Left ventricle myocardium inferior (tissue), 1 donor: Measurements from ENCODE around the gene NPPB. TPM values are rescaled to one million over a fixed set of nuclear protein-coding genes. Genes with fewer than 3 reads are reported as not detected.

Experiments used
- DNase-seq: peaks from one replicate; pipeline ENCODE4 v3.0.0-alpha.2; 2020
- H3K27ac ChIP-seq: fragments of 200-600 bp; replicated peaks from 2 replicates; pipeline ENCODE4 v1.8.0; 2021
- H3K27me3 ChIP-seq: fragments of 200-600 bp; 2 replicates; pipeline ENCODE4 v1.8.0; 2021; ENCODE audit warnings: low read depth
- H3K36me3 ChIP-seq: fragments of 200-600 bp; 2 replicates; pipeline ENCODE4 v1.8.0; 2021
- H3K4me1 ChIP-seq: fragments of 200-600 bp; 2 replicates; pipeline ENCODE4 v1.8.0; 2021
- H3K4me3 ChIP-seq: fragments of 200-600 bp; 2 replicates; pipeline ENCODE4 v1.8.0; 2021; ENCODE audit warnings: mild to moderate bottlenecking, moderate library complexity
- H3K9me3 ChIP-seq: fragments of 200-600 bp; replicated peaks from 2 replicates; pipeline ENCODE4 v1.8.0; 2021
- intact Hi-C: fragments of 100-400 bp; cut with micrococcal nuclease; formaldehyde crosslinking; loops from one replicate; pipeline ENCODE4 v1.11.0; 2022
- total RNA-seq: library from RNA; stranded (reverse); fragmentation: NEBNext Ultra II Directional; extraction: Animal tissue kit (Norgen Biotek cat#: 25700); gene quantifications from one replicate; pipeline ENCODE4 v1.2.1, GENCODE V29; 2021
- TF ChIP-seq, protein P1 (sequence below): fragments of 200-600 bp; IDR thresholded peaks from 2 replicates; pipeline ENCODE4 v1.8.0; 2021; ENCODE audit warnings: antibody characterized with exemption, mild to moderate bottlenecking, borderline replicate concordance
- donor health status: DM: no; HTN: yes; CAD: no; lungs with severe emphysema.

Gene NPPB
- total RNA-seq, 1 donor from 2014 or later = 119 TPM

GRCh38 chr1:11838349-11839272, 20.1 kb downstream of the NPPB start:
- H3K27ac ChIP-seq = no peak overlapping the region
- intact Hi-C loops = loop anchor here (5.0 kb wide), 1 partner anchor 54 kb away; no protein-coding TSS in a partner anchor
- no peaks in the 10 kb centered on the region for H3K27me3 ChIP-seq
- peaks cover 22% of the 10 kb centered on the region for H3K4me1 ChIP-seq
- H3K9me3 ChIP-seq = no peaks in the 10 kb centered on the region
- peak; percentile 69 for DNase-seq
- no peak overlapping the region for H3K4me3 ChIP-seq
- H3K36me3 ChIP-seq = peaks cover 85% of the 10 kb centered on the region
- TF ChIP-seq, protein P1, sequence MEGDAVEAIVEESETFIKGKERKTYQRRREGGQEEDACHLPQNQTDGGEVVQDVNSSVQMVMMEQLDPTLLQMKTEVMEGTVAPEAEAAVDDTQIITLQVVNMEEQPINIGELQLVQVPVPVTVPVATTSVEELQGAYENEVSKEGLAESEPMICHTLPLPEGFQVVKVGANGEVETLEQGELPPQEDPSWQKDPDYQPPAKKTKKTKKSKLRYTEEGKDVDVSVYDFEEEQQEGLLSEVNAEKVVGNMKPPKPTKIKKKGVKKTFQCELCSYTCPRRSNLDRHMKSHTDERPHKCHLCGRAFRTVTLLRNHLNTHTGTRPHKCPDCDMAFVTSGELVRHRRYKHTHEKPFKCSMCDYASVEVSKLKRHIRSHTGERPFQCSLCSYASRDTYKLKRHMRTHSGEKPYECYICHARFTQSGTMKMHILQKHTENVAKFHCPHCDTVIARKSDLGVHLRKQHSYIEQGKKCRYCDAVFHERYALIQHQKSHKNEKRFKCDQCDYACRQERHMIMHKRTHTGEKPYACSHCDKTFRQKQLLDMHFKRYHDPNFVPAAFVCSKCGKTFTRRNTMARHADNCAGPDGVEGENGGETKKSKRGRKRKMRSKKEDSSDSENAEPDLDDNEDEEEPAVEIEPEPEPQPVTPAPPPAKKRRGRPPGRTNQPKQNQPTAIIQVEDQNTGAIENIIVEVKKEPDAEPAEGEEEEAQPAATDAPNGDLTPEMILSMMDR = peak; percentile 100

GRCh38 chr1:11837767-11838348, 20.9 kb downstream of the NPPB start:
- Histone ChIP-seq H3K4me3 (no peak overlapping the region), H3K27me3 (no peaks in the 10 kb centered on the region), H3K9me3 (no peaks in the 10 kb centered on the region), H3K4me1 (peaks cover 21% of the 10 kb centered on the region), H3K36me3 (peaks cover 90% of the 10 kb centered on the region), H3K27ac (no peak overlapping the region)
- TF ChIP-seq, protein P1 = no peak
- no peak for DNase-seq
- intact Hi-C loops = loop anchor here (5.0 kb wide), 1 partner anchor 54 kb away; no protein-coding TSS in a partner anchor

DNA sequence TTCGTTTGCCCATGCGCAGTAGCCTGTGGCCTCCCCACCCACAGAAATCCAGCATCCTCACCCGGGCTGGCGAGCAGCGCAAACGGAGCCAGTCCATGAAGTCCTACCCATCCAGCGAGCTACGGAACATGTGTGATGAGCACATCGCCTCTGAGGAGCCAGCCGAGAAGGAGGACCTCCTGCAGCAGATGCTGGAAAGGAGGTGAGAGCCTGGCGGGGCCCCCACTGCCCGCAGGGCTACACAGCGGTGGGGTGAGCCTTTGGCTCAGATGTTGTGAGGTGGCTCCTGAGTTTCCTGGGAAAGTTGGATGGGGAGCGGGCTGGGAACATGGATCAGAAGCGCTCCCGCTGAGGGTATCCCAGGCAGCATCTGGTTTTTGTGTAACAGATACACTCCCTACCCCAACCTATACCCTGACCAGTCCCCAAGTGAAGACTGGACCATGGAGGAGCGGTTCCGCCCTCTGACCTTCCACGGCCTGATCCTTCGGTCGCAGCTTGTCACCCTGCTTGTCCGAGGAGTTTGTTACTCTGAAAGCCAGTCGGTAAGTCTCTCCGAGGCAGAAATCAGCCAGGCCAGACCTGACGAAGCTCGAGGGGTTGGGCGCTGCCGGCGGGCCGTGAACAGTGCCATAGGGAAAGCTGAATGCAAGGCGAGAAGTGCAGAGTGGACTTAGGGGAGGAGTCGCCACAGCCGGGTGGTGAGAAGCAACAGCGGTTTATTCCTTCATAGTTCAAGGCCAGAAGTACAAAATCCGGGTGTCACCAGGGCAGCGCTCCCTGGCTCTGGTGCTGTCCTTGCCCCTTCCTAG, 21.6 kb downstream of the NPPB start:
- Histone ChIP-seq H3K27ac (no peak overlapping the region), H3K9me3 (no peaks in the 10 kb centered on the region), H3K4me1 (peaks cover 14% of the 10 kb centered on the region), H3K27me3 (no peaks in the 10 kb centered on the region), H3K36me3 (peaks cover 97% of the 10 kb centered on the region), H3K4me3 (no peak overlapping the region)
- DNase-seq = no peak
- intact Hi-C loops = loop anchor here (5.0 kb wide), 1 partner anchor 55 kb away; no protein-coding TSS in a partner anchor
- TF ChIP-seq, protein P1 = no peak

DNA sequence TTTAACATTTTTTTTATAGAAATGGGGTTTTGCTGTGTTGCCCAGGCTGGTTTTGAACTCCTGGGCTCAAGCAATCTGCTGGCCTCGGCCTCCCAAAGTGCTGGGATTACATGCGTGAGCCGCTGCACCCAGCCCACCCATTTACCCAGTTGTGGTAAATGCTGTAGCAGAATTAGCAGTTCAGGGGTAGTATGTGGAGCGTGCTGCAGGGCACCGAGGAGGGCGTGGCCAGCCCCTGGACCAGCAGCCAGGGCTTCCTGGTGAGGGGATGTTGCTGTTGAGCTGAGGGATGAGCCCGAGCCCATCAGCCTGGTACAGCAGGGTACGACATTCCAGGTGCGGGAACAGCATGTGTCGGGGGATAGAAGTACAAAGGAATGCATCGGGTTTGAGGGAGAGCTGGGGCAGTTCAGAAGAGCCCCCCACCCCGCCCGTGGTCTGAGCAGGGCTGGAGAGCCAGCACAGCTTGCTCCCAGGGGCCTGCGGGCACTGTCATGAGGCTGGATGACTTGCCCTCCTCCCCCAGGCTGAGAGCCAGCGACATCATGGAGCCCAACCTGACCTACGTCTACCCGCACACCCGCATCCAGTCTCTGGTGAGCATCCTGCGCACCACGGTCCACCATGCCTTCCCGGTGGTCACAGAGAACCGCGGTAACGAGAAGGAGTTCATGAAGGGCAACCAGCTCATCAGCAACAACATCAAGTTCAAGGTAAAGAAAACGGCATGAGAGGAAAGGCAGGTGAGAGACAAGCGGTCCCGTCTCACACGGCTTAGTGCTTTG, 23.1 kb downstream of the NPPB start:
- Histone ChIP-seq H3K27ac (no peak overlapping the region), H3K36me3 (peaks cover 98% of the 10 kb centered on the region), H3K4me1 (no peaks in the 10 kb centered on the region), H3K27me3 (no peaks in the 10 kb centered on the region), H3K9me3 (no peaks in the 10 kb centered on the region), H3K4me3 (no peak overlapping the region)
- intact Hi-C loops = loop anchor here (5.0 kb wide), 1 partner anchor 57 kb away; no protein-coding TSS in a partner anchor
- TF ChIP-seq, protein P1 = no peak
- no peak for DNase-seq

DNA sequence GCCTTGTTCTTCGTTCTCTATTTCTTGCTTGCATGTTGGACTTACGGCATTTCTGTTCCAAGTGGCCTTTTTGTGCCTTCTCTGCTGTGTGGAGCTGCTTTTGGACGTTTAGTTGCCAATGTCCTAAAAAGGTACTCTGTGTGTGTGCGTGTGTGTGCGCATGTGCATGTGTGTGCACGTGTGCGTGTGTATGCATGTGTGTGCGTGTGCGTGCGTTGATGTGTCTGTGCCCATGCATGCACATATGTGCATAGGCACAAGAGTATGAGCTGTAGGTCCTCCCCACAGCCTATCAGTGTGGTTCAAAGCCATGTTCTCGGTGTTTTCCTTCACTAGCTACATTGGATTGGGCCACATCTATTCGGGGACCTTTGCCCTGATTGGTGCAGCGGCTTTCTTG, 24.8 kb downstream of the NPPB start:
- Histone ChIP-seq H3K27ac (no peak overlapping the region), H3K4me3 (no peak overlapping the region), H3K4me1 (no peaks in the 10 kb centered on the region), H3K9me3 (no peaks in the 10 kb centered on the region), H3K36me3 (peaks cover 95% of the 10 kb centered on the region), H3K27me3 (no peaks in the 10 kb centered on the region)
- intact Hi-C loops = no loop called here
- no peak for DNase-seq
- TF ChIP-seq, protein P1 = no peak
